HEK293 (cell line): Measurements from ENCODE around the gene MSLN.

Experiments
- HOXA7 ChIP-seq: sonication (generic); formaldehyde crosslinking; IDR thresholded peaks from 2 replicates; pipeline ENCODE4 v1.8.1; 2022; ENCODE audit warnings: missing genetic modification reagents, borderline replicate concordance
- MEIS1 ChIP-seq: sonication (generic); formaldehyde crosslinking; IDR thresholded peaks from 2 replicates; pipeline ENCODE4 v1.8.1; 2022; ENCODE audit warnings: missing genetic modification reagents, mild to moderate bottlenecking, borderline replicate concordance
- SALL2 ChIP-seq: fragments of 450-650 bp; formaldehyde crosslinking; IDR thresholded peaks from 2 replicates; pipeline ENCODE4 v1.5.0; 2017; ENCODE audit warnings: missing biosample characterization, mild to moderate bottlenecking, missing genetic modification characterization, borderline replicate concordance
- TCF7L2 ChIP-seq: IDR thresholded peaks from 2 replicates; pipeline ENCODE4 v1.6.1; 2011; ENCODE audit warnings: low read depth, mild to moderate bottlenecking, inconsistent platforms, low read length, moderate library complexity, borderline replicate concordance
- ZNF404 ChIP-seq: fragments of 450-650 bp; formaldehyde crosslinking; IDR thresholded peaks from 2 replicates; pipeline ENCODE4 v1.5.1; 2017; ENCODE audit warnings: missing biosample characterization, missing genetic modification characterization
- ZNF621 ChIP-seq: fragments of 450-650 bp; formaldehyde crosslinking; IDR thresholded peaks from 2 replicates; pipeline ENCODE4 v1.5.1; 2017; ENCODE audit warnings: missing biosample characterization, missing genetic modification characterization
- ZNF629 ChIP-seq: fragments of 450-650 bp; formaldehyde crosslinking; IDR thresholded peaks from 2 replicates; pipeline ENCODE4 v1.5.1; 2017; ENCODE audit warnings: missing biosample characterization, missing genetic modification characterization
- TF ChIP-seq, protein P1 (sequence below): fragments of 450-650 bp; formaldehyde crosslinking; IDR thresholded peaks from 2 replicates; pipeline ENCODE4 v1.5.1; 2016; ENCODE audit warnings: missing biosample characterization, missing genetic modification characterization
- TF ChIP-seq, protein P2 (sequence below): fragments of 450-650 bp; formaldehyde crosslinking; IDR thresholded peaks from 2 replicates; pipeline ENCODE4 v1.5.1; 2016; ENCODE audit warnings: missing biosample characterization, missing genetic modification characterization
- TF ChIP-seq, protein P3 (sequence below): fragments of 450-650 bp; formaldehyde crosslinking; optimal IDR thresholded peaks from 2 replicates; pipeline ENCODE3; 2016; ENCODE audit warnings: missing biosample characterization, mild to moderate bottlenecking, missing genetic modification characterization

DNA sequence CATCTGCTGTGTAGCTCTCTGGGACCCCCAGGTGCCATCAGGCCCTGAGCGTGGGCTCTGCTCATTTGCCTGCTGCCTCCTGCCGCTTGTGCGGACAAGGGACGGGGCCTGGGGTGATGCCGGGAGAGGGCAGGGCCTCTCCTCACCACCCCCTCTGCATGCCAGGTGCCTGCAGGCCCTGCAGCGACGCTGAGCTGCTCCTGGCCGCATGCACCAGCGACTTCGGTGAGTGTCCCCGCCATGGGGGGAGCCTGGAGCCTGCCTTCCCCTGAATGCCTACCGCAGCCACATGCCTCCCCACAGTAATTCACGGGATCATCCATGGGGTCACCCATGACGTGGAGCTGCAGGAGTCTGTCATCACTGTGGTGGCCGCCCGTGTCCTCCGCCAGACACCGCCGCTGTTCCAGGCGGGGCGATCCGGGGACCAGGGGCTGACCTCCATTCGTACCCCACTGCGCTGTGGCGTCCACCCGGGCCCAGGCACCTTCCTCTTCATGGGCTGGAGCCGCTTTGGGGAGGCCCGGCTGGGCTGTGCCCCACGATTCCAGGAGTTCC is 43.7 kb upstream of the MSLN start:
- TF ChIP-seq, protein P1, sequence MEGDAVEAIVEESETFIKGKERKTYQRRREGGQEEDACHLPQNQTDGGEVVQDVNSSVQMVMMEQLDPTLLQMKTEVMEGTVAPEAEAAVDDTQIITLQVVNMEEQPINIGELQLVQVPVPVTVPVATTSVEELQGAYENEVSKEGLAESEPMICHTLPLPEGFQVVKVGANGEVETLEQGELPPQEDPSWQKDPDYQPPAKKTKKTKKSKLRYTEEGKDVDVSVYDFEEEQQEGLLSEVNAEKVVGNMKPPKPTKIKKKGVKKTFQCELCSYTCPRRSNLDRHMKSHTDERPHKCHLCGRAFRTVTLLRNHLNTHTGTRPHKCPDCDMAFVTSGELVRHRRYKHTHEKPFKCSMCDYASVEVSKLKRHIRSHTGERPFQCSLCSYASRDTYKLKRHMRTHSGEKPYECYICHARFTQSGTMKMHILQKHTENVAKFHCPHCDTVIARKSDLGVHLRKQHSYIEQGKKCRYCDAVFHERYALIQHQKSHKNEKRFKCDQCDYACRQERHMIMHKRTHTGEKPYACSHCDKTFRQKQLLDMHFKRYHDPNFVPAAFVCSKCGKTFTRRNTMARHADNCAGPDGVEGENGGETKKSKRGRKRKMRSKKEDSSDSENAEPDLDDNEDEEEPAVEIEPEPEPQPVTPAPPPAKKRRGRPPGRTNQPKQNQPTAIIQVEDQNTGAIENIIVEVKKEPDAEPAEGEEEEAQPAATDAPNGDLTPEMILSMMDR (tag by site-specific recombination): no peak
- TF ChIP-seq TCF7L2 (no peak), ZNF629 (tag by site-specific recombination) (no peak), HOXA7 (no peak), ZNF621 (tag by site-specific recombination) (no peak), ZNF404 (no peak), SALL2 (tag by site-specific recombination) (no peak), MEIS1 (CRISPR knock-in tag) (no peak)
- TF ChIP-seq, protein P2, sequence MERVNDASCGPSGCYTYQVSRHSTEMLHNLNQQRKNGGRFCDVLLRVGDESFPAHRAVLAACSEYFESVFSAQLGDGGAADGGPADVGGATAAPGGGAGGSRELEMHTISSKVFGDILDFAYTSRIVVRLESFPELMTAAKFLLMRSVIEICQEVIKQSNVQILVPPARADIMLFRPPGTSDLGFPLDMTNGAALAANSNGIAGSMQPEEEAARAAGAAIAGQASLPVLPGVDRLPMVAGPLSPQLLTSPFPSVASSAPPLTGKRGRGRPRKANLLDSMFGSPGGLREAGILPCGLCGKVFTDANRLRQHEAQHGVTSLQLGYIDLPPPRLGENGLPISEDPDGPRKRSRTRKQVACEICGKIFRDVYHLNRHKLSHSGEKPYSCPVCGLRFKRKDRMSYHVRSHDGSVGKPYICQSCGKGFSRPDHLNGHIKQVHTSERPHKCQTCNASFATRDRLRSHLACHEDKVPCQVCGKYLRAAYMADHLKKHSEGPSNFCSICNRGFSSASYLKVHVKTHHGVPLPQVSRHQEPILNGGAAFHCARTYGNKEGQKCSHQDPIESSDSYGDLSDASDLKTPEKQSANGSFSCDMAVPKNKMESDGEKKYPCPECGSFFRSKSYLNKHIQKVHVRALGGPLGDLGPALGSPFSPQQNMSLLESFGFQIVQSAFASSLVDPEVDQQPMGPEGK (tag by site-specific recombination): no peak
- TF ChIP-seq, protein P3, sequence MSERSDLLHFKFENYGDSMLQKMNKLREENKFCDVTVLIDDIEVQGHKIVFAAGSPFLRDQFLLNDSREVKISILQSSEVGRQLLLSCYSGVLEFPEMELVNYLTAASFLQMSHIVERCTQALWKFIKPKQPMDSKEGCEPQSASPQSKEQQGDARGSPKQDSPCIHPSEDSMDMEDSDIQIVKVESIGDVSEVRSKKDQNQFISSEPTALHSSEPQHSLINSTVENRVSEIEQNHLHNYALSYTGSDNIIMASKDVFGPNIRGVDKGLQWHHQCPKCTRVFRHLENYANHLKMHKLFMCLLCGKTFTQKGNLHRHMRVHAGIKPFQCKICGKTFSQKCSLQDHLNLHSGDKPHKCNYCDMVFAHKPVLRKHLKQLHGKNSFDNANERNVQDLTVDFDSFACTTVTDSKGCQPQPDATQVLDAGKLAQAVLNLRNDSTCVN (tag by site-specific recombination): no peak
